Ascending aorta (tissue), 2 donors: ENCODE results near the gene DAAM2. TPM values are rescaled to one million over a fixed set of nuclear protein-coding genes. Genes with fewer than 3 reads are reported as not detected.

Source experiments
- DNase-seq, 2 donors: peaks; one replicate each; pipeline ENCODE4 v3.0.0-alpha.2; 2019; ENCODE audit warnings: low spot score in 2 of 2
- H3K27ac ChIP-seq, 2 donors: fragments of 200-600 bp; sonication (generic); one replicate each; pipeline ENCODE4 v1.5.1; 2016 to 2017; ENCODE audit warnings: mild to moderate bottlenecking in 1 of 2
- H3K27me3 ChIP-seq: fragments of 200-600 bp; sonication (generic); one replicate; pipeline ENCODE4 v1.5.1; 2017
- H3K36me3 ChIP-seq, 2 donors: fragments of 200-600 bp; sonication (generic); one replicate each; pipeline ENCODE4 v1.5.1; 2016
- H3K4me1 ChIP-seq, 2 donors: fragments of 200-600 bp; sonication (generic); one replicate each; pipeline ENCODE4 v1.5.1; 2016 to 2017; ENCODE audit warnings: mild to moderate bottlenecking in 1 of 2
- H3K4me3 ChIP-seq, 2 donors: fragments of 200-600 bp; sonication (generic); one replicate each; pipeline ENCODE4 v1.5.1; 2016 to 2017; ENCODE audit warnings: mild to moderate bottlenecking in 1 of 2
- H3K9me3 ChIP-seq, 2 donors: fragments of 200-600 bp; sonication (generic); one replicate each; pipeline ENCODE4 v1.5.1; 2016
- CTCF ChIP-seq, 3 experiments: fragments of 200-600 bp in 2 of 3; fragments of 450-650 bp in 1 of 3; sonication (generic) in 2 of 3; IDR thresholded peaks; one replicate each; pipeline ENCODE4 v1.5.1; 2016 to 2019; ENCODE audit warnings: antibody characterized with exemption in 3 of 3, mild to moderate bottlenecking in 1 of 3, moderate library complexity in 1 of 3
- intact Hi-C: fragments of 100-400 bp; cut with DNase I; formaldehyde crosslinking; loops from one replicate; pipeline ENCODE4 v1.15.1; 2023
- total RNA-seq: library from RNA; depleted of rRNA; stranded (reverse); fragments of >200 nt; gene quantifications from one replicate; pipeline ENCODE4 v1.1.0, GENCODE V29; 2016

DAAM2 gene
- total RNA-seq, 1 donor from 2014 or later: 44.0 TPM

GRCh38 chr6:39889229-39889628 lies 97.1 kb downstream of the DAAM2 start:
- Histone ChIP-seq H3K27ac (peak overlapping the region in 1 of 2 donors; percentile 95), H3K27me3 (no peaks in the 10 kb centered on the region), H3K9me3 (no peaks in the 10 kb centered on the region), H3K4me1 (peaks cover 13 to 52% of the 10 kb centered on the region in 2 donors), H3K36me3 (peaks cover 0 to 13% of the 10 kb centered on the region in 2 donors), H3K4me3 (no peak overlapping the region)
- TF ChIP-seq CTCF (IDR thresholded peaks at IDR 0.05): no peak
- no peak for DNase-seq
- intact Hi-C loops: loop anchor here (5.0 to 10.0 kb wide), 4 partner anchors 37 to 544 kb away; partner anchors contain the start of gene KIF6

GRCh38 chr6:39891353-39891752 lies 99.2 kb downstream of the DAAM2 start:
- Histone ChIP-seq H3K27me3 (no peaks in the 10 kb centered on the region), H3K4me3 (no peak overlapping the region), H3K36me3 (peaks cover 4 to 28% of the 10 kb centered on the region in 2 donors), H3K9me3 (no peaks in the 10 kb centered on the region), H3K27ac (no peak overlapping the region), H3K4me1 (peaks cover 13 to 38% of the 10 kb centered on the region in 2 donors)
- intact Hi-C loops: loop anchor here (5.0 kb wide), 1 partner anchor 229 kb away; no protein-coding TSS in a partner anchor
- no peak for DNase-seq
- TF ChIP-seq CTCF (IDR thresholded peaks at IDR 0.05): no peak

- Histone ChIP-seq H3K27me3 (no peaks in the 10 kb centered on the region), H3K9me3 (no peaks in the 10 kb centered on the region), H3K27ac (peak overlapping the region; percentile 12 to 43), H3K4me3 (no peak overlapping the region), H3K36me3 (peaks cover 4 to 34% of the 10 kb centered on the region in 2 donors), H3K4me1 (peaks cover 13 to 32% of the 10 kb centered on the region in 2 donors)
- TF ChIP-seq CTCF (IDR thresholded peaks at IDR 0.05): no peak
- intact Hi-C loops: loop anchor here (1.0 to 5.0 kb wide), 5 partner anchors 27 to 530 kb away; partner anchors contain the start of gene DAAM2
- no peak for DNase-seq
Observed at GRCh38 chr6:39891976-39892375, 99.8 kb downstream of the DAAM2 start.

GRCh38 chr6:39892490-39893129 lies 100.4 kb downstream of the DAAM2 start:
- peak in 1 of 2 donors; percentile 87 for DNase-seq

GRCh38 chr6:39893286-39893685 lies 101.1 kb downstream of the DAAM2 start:
- H3K27ac ChIP-seq: no peak overlapping the region
- intact Hi-C loops: loop anchor here (2.0 to 5.0 kb wide), 2 partner anchors 100 to 231 kb away; partner anchors contain the start of gene DAAM2
- DNase-seq: no peak
- no peaks in the 10 kb centered on the region for H3K27me3 ChIP-seq
- peaks cover 17 to 47% of the 10 kb centered on the region in 2 donors for H3K36me3 ChIP-seq
- H3K4me1 ChIP-seq: peaks cover 3 to 20% of the 10 kb centered on the region in 2 donors
- H3K9me3 ChIP-seq: no peaks in the 10 kb centered on the region
- TF ChIP-seq CTCF (IDR thresholded peaks at IDR 0.05): no peak
- H3K4me3 ChIP-seq: no peak overlapping the region

More at GRCh38 chr6:39892490-39893129, 100.4 kb downstream of the DAAM2 start:
- Histone ChIP-seq H3K4me3 (no peak overlapping the region), H3K27me3 (no peaks in the 10 kb centered on the region), H3K27ac (peak overlapping the region; percentile 12 to 43), H3K4me1 (peaks cover 7 to 26% of the 10 kb centered on the region in 2 donors), H3K36me3 (peaks cover 10 to 40% of the 10 kb centered on the region in 2 donors), H3K9me3 (no peaks in the 10 kb centered on the region)
- TF ChIP-seq CTCF (IDR thresholded peaks at IDR 0.05): peak; percentile 79 to 81 (median 79)
- intact Hi-C loops: loop anchor here (1.0 to 5.0 kb wide), 5 partner anchors 27 to 530 kb away; partner anchors contain the start of gene DAAM2
